ENCODE results near the gene FAM181B. TPM values are rescaled to one million over a fixed set of nuclear protein-coding genes. Genes with fewer than 3 reads are reported as not detected.

FAM181B gene
- total and polyA plus RNA-seq, 2 of the 13 experiments (the other 11 are each of a cell fraction or from before 2014, with no cell fraction given) = not detected

- no peak overlapping the region for H2AFZ ChIP-seq (ENCODE audit: low read length)
- ChIA-PET CTCF (ENCODE audit: low intra/inter-chr PET ratio, low total read pairs) (interaction anchor here (1.0 to 1.7 kb wide), 2 partner anchors 10 to 12 kb away, joined by 3 to 28 read pairs; no protein-coding TSS in a partner anchor), POLR2A (no interaction called here)
- H3K4me1 ChIP-seq (ENCODE audit: insufficient read depth, low read length) = no peaks in the 10 kb centered on the region
- no peak overlapping the region for H3K4me3 ChIP-seq (replicated peaks in 1 of 3; ENCODE audit: insufficient read depth in 1 of 3, low read depth in 2 of 3, low read length in 3 of 3)
- H3K27ac ChIP-seq (ENCODE audit: extremely low read length, insufficient read depth, low read length) = no peak overlapping the region
- FAIRE-seq (no peak), ATAC-seq (peak; percentile 35; the same call in 2 of the 3 replicates), DNase-seq (ENCODE audit: low spot score) (no peak)
- peak; percentile 21; the same call in 1 of the 2 replicates for TF ChIP-seq ATF7 (IDR thresholded peaks at IDR 0.05)
- no peak for TF ChIP-seq ATF7 (CRISPR knock-in tag; IDR thresholded peaks at IDR 0.05)
- TF ChIP-seq CREB1 (IDR thresholded peaks at IDR 0.05) = 0 out of 2 replicates have a peak, but pooled peaks have one; percentile 8
- no peak for TF ChIP-seq CREB1 (CRISPR knock-in tag; IDR thresholded peaks at IDR 0.05)
- no peak for TF ChIP-seq BRCA1 (CRISPR knock-in tag; IDR thresholded peaks at IDR 0.05)
- no peak for TF ChIP-seq USF2 (IDR thresholded peaks at IDR 0.05; ENCODE audit: low read depth, low read length)
- TF ChIP-seq USF2 (CRISPR knock-in tag; IDR thresholded peaks at IDR 0.05; ENCODE audit: borderline replicate concordance) = no peak
- no TSS peak for BruUV-seq (replicated peaks)
- in situ Hi-C loops (cut with HindIII; ENCODE audit: extremely low pct_ligation_motif_present, low pct_unique_long_range_greater_than_20kb) (loop anchor here (25.0 kb wide), 1 partner anchor 1046 kb away; no protein-coding TSS in a partner anchor), intact Hi-C loops (cut with micrococcal nuclease; ENCODE audit: unreplicated experiment) (loop anchor here (2.0 kb wide), 1 partner anchor 1136 kb away; no protein-coding TSS in a partner anchor)
- H3K9ac ChIP-seq (ENCODE audit: insufficient read depth, low read depth, low read length) = no peak overlapping the region
- H3K27me3 ChIP-seq (ENCODE audit: control insufficient read depth in 1 of 2, insufficient read depth in 2 of 2, low read length in 2 of 2) = no peaks in the 10 kb centered on the region
- no peaks in the 10 kb centered on the region for H3K9me3 ChIP-seq (ENCODE audit: low read length)
- no peaks in the 10 kb centered on the region for H3K79me2 ChIP-seq (ENCODE audit: insufficient read depth, low read length)
- H3K4me2 ChIP-seq (ENCODE audit: low read depth, low read length) = no peak overlapping the region
- H4K20me1 ChIP-seq (ENCODE audit: insufficient read depth, low read length) = no peaks in the 10 kb centered on the region
- 5% methylated on average over 3 of the region's 5 CpGs for whole genome bisulfite sequencing (ENCODE audit: low lambda C conversion rate)
- H3K36me3 ChIP-seq (replicated peaks in 1 of 2; ENCODE audit: control insufficient read depth in 1 of 2, insufficient read depth in 2 of 2, low read length in 2 of 2) = no peaks in the 10 kb centered on the region
Observed at GRCh38 chr11:82683029-82683428, 50.6 kb downstream of the FAM181B start.

Data from HepG2 (cell line).